Esophagus squamous epithelium (tissue), 5 donors: ENCODE measurements around the gene PPIP5K1. TPM values are rescaled to one million over a fixed set of nuclear protein-coding genes. Genes with fewer than 3 reads are reported as not detected.

Experiments used
- DNase-seq: peaks from one replicate; lab custom pipeline; 2025; lab: John Stamatoyannopoulos, UW
- H3K27ac ChIP-seq, 4 donors: fragments of 200-600 bp; sonication (generic); one replicate each; pipeline ENCODE4 v1.5.1; 2016 to 2019; ENCODE audit warnings: mild to moderate bottlenecking in 1 of 4
- H3K27me3 ChIP-seq, 4 donors: fragments of 200-600 bp; sonication (generic); 1 replicate in 3 of 4; 2 replicates in 1 of 4; pipeline versions ENCODE4 v1.5.1 to v1.6.0; 2017 to 2021; ENCODE audit warnings: antibody characterized with exemption in 1 of 4
- H3K36me3 ChIP-seq, 3 donors: fragments of 200-600 bp; sonication (generic); one replicate each; pipeline ENCODE4 v1.5.1; 2016 to 2019
- H3K4me1 ChIP-seq, 3 donors: fragments of 200-600 bp; sonication (generic); one replicate each; pipeline ENCODE4 v1.5.1; 2017 to 2019
- H3K4me3 ChIP-seq, 4 donors: fragments of 200-600 bp; sonication (generic); 1 replicate in 3 of 4; 2 replicates in 1 of 4; pipeline ENCODE4 v1.5.1; 2016 to 2019; ENCODE audit warnings: mild to moderate bottlenecking in 2 of 4, moderate library complexity in 1 of 4
- H3K9me3 ChIP-seq, 3 donors: fragments of 200-600 bp; sonication (generic); one replicate each; pipeline ENCODE4 v1.5.1; 2016 to 2019
- CTCF ChIP-seq, 6 experiments: fragments of 450-650 bp in 4 of 6; fragments of 200-600 bp in 2 of 6; sonication (generic) in 2 of 6; IDR thresholded peaks; one replicate each; pipeline ENCODE4 v1.5.1; 2016 to 2019; ENCODE audit warnings: antibody characterized with exemption in 6 of 6, mild to moderate bottlenecking in 4 of 6, moderate library complexity in 4 of 6
- POLR2A ChIP-seq, 4 donors: fragments of 450-650 bp; IDR thresholded peaks; one replicate each; pipeline ENCODE4 v1.6.1; 2017; ENCODE audit warnings: antibody characterized with exemption in 4 of 4, mild to moderate bottlenecking in 4 of 4, moderate library complexity in 3 of 4
- WGBS, 2 donors: methylation state at CpG; one replicate each; pipeline ENCODE4 v1.1.5; 2018; 5-methylcytosine and 5-hydroxymethylcytosine counted together
- intact Hi-C: fragments of 100-400 bp; cut with DNase I; formaldehyde crosslinking; loops from one replicate; pipeline ENCODE4 v1.15.0; 2022
- total RNA-seq, 4 donors: library from RNA; depleted of rRNA; stranded (reverse); fragments of >200 nt; gene quantifications; one replicate each; pipeline ENCODE4 v1.1.0, GENCODE V29; 2016
- donor health status: DM: yes; HTN: yes; CAD: no.

Gene PPIP5K1
- total RNA-seq, 4 donors from 2014 or later: 21.4 to 33.0 (median 26.7) TPM

GRCh38 chr15:43529141-43529540, 60.9 kb downstream of the PPIP5K1 start:
- no peaks in the 10 kb centered on the region for H3K9me3 ChIP-seq
- 98 to 100% methylated on average over 1 to 6 of the region's 15 CpGs for WGBS, 2 donors
- H3K27ac ChIP-seq: no peak overlapping the region
- intact Hi-C loops: no loop called here
- no peaks in the 10 kb centered on the region for H3K4me1 ChIP-seq
- H3K36me3 ChIP-seq: peaks cover 0 to 21% (median 0%) of the 10 kb centered on the region in 3 donors
- no peak for TF ChIP-seq POLR2A (IDR thresholded peaks at IDR 0.05)
- TF ChIP-seq CTCF (IDR thresholded peaks at IDR 0.05): no peak
- H3K27me3 ChIP-seq: no peaks in the 10 kb centered on the region
- H3K4me3 ChIP-seq: no peak overlapping the region
- DNase-seq: no peak

GRCh38 chr15:43528542-43529007, 61.4 kb downstream of the PPIP5K1 start:
- no peak overlapping the region for H3K27ac ChIP-seq
- H3K36me3 ChIP-seq: peaks cover 0 to 21% (median 0%) of the 10 kb centered on the region in 3 donors
- no peaks in the 10 kb centered on the region for H3K4me1 ChIP-seq
- H3K9me3 ChIP-seq: no peaks in the 10 kb centered on the region
- no peak for DNase-seq
- WGBS, 2 donors: 80% methylated on average over 2 of the region's 11 CpGs; no CpG with 5 or more reads in 1 of the 2 donors
- intact Hi-C loops: no loop called here
- H3K4me3 ChIP-seq: no peak overlapping the region
- TF ChIP-seq CTCF (IDR thresholded peaks at IDR 0.05) (no peak), POLR2A (IDR thresholded peaks at IDR 0.05) (no peak)
- no peaks in the 10 kb centered on the region for H3K27me3 ChIP-seq

GRCh38 chr15:43527802-43528541, 62.0 kb downstream of the PPIP5K1 start:
- no peak for TF ChIP-seq POLR2A (IDR thresholded peaks at IDR 0.05)
- no peak for TF ChIP-seq CTCF (IDR thresholded peaks at IDR 0.05)

GRCh38 chr15:43527016-43527801, 62.8 kb downstream of the PPIP5K1 start:
- H3K27ac ChIP-seq: no peak overlapping the region
- no peak overlapping the region for H3K4me3 ChIP-seq
- no peaks in the 10 kb centered on the region for H3K27me3 ChIP-seq
- H3K4me1 ChIP-seq: no peaks in the 10 kb centered on the region
- no peak for TF ChIP-seq POLR2A (IDR thresholded peaks at IDR 0.05)
- no peak for TF ChIP-seq CTCF (IDR thresholded peaks at IDR 0.05)
- peaks cover 0 to 28% (median 0%) of the 10 kb centered on the region in 3 donors for H3K36me3 ChIP-seq
- intact Hi-C loops: no loop called here
- DNase-seq: no peak
- H3K9me3 ChIP-seq: no peaks in the 10 kb centered on the region
- WGBS, 2 donors: 93 to 100% methylated on average over 2 to 3 of the region's 9 CpGs

More at GRCh38 chr15:43527802-43528541, 62.0 kb downstream of the PPIP5K1 start:
- intact Hi-C loops: no loop called here
- Histone ChIP-seq H3K4me1 (no peaks in the 10 kb centered on the region), H3K27me3 (no peaks in the 10 kb centered on the region), H3K36me3 (peaks cover 0 to 22% (median 0%) of the 10 kb centered on the region in 3 donors), H3K4me3 (no peak overlapping the region), H3K27ac (no peak overlapping the region), H3K9me3 (no peaks in the 10 kb centered on the region)
- WGBS, 2 donors: 72 to 84% methylated on average over 5 to 6 of the region's 12 CpGs
- DNase-seq: no peak
